Caco-2 (cell line): ENCODE data around the gene BCAS3. TPM values are rescaled to one million over a fixed set of nuclear protein-coding genes. Genes with fewer than 3 reads are reported as not detected.

Experiments used
- BruUV-seq: library from RNA; stranded (reverse); fragments of 400-500 nt; replicated peaks from 2 replicates; lab custom pipeline; 2021; lab: Mats Ljungman, UMichigan
- CTCF ChIA-PET: fragments of 300-600 bp; sonication (Branson Sonifier 250); formaldehyde crosslinking; loops from one replicate; lab custom pipeline; 2022; ENCODE audit warnings: antibody characterized with exemption; lab: Charles Lee
- POLR2A ChIA-PET: fragments of 300-600 bp; sonication (Branson Sonifier 250); formaldehyde crosslinking; loops from one replicate; lab custom pipeline; 2022; ENCODE audit warnings: antibody characterized with exemption; lab: Charles Lee
- DNase-seq, 2 experiments: peaks; one replicate each; pipeline versions ENCODE4 v3.0.0 to v3.0.0-alpha.2; 2020 to 2022
- H3K27me3 ChIP-seq: replicated peaks from 2 replicates; pipeline ENCODE4 v1.6.0; 2011; ENCODE audit warnings: low read length; ENCODE audit not compliant: control insufficient read depth, insufficient read depth
- H3K36me3 ChIP-seq: 2 replicates; pipeline ENCODE4 v1.5.1; 2011; ENCODE audit warnings: low read length; ENCODE audit not compliant: control insufficient read depth, insufficient read depth
- H3K4me1 ChIP-seq: fragments of 250-450 bp; sonication (Bioruptor Pico); 2 replicates; pipeline ENCODE4 v1.5.1; 2020; ENCODE audit warnings: mild to moderate bottlenecking
- H3K4me3 ChIP-seq: 2 replicates; pipeline ENCODE4 v1.5.1; 2011; ENCODE audit warnings: low read depth, mild to moderate bottlenecking, control low read depth, low read length
- H3K9me3 ChIP-seq: fragments of 250-450 bp; sonication (Bioruptor Pico); 2 replicates; pipeline ENCODE4 v1.5.1; 2020; ENCODE audit warnings: mild to moderate bottlenecking, moderate library complexity
- H3K27ac Mint-ChIP-seq: one replicate; pipeline ENCODE4 v1.8.0; 2022; ENCODE audit warnings: mixed read lengths; ENCODE audit not compliant: unreplicated experiment
- H3K27me3 Mint-ChIP-seq: one replicate; pipeline ENCODE4 v1.8.0; 2022; ENCODE audit warnings: mixed read lengths; ENCODE audit not compliant: insufficient read depth, unreplicated experiment
- H3K36me3 Mint-ChIP-seq: one replicate; pipeline ENCODE4 v1.8.0; 2022; ENCODE audit warnings: mild to moderate bottlenecking, mixed read lengths; ENCODE audit not compliant: insufficient read depth, unreplicated experiment
- H3K4me1 Mint-ChIP-seq: one replicate; pipeline ENCODE4 v1.8.0; 2022; ENCODE audit warnings: low read depth, mixed read lengths; ENCODE audit not compliant: unreplicated experiment
- H3K4me3 Mint-ChIP-seq: one replicate; pipeline ENCODE4 v1.8.0; 2022; ENCODE audit warnings: mild to moderate bottlenecking, moderate library complexity, mixed read lengths; ENCODE audit not compliant: unreplicated experiment
- H3K9me3 Mint-ChIP-seq: one replicate; pipeline ENCODE4 v1.8.0; 2022; ENCODE audit warnings: mixed read lengths; ENCODE audit not compliant: unreplicated experiment
- intact Hi-C: fragments of 100-400 bp; cut with micrococcal nuclease; formaldehyde crosslinking; loops from one replicate; pipeline ENCODE4 v1.10.0; 2022; ENCODE audit not compliant: unreplicated experiment
- total RNA-seq: library from RNA; stranded (reverse); gene quantifications from 2 replicates; pipeline ENCODE4 v1.2.3, GENCODE V29; 2022
- TF ChIP-seq, protein P1 (sequence below), 2 experiments: fragments of 200-600 bp in 1 of 2; IDR thresholded peaks; 1 replicate in 1 of 2; 2 replicates in 1 of 2; pipeline versions ENCODE4 v1.5.1 to v1.8.0; 2011 to 2022; ENCODE audit warnings: antibody characterized with exemption in 1 of 2, control low read depth in 1 of 2, inconsistent platforms in 1 of 2, low read depth in 1 of 2, low read length in 1 of 2, mild to moderate bottlenecking in 1 of 2, moderate library complexity in 1 of 2; ENCODE audit not compliant: insufficient read depth in 1 of 2, severe bottlenecking in 1 of 2, unreplicated experiment in 1 of 2

Gene BCAS3
- total RNA-seq, 1 experiment from 2014 or later, result 44.1 TPM

DNA sequence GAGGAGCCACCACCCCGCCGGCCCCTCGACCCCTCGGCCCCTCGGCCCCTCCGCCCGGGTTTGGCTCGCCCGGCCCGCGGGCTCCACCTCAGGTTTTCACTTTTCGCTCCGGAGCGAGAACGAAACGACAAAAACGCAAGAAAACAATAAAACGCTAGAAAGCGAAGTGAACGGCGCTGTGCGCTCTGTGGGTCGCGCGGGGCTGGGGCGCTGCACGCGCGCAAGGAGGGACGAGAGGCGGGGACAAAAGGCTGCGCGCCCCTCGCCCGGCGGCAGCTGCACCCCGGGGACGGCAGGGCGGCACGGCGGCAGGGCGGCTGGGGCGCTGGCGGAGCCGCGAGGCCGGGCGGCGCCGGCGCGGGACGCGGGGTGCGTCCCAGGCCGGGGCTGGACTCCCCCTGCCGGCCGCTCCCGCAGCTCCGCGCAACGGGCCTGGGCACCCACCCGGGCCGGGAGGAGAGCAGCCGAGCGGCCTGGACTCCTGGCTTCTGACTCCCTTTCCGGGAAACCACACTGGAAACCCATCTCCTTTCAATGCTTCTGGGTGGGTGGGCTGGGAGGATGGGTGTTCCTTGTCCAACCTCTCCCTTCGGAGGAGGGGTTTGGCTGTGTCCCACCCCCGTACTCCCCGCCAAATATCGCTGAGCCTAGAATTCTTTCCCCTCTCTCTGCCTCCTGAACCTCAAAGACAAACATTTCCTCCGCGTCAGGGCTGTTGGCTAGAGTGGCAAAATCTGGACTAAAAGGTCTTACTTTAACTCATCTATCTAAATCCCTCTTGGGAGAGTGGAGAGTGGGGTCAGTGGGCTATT is 731.9 kb downstream of the BCAS3 start:
- CTCF ChIA-PET, result interaction anchor here (0.5 to 2.7 kb wide), 10 partner anchors 9 to 674 kb away, joined by 3 to 12 read pairs (median 4); partner anchors contain the start of gene TBX2
- no peaks in the 10 kb centered on the region for H3K9me3 Mint-ChIP-seq
- TF ChIP-seq, protein P1, sequence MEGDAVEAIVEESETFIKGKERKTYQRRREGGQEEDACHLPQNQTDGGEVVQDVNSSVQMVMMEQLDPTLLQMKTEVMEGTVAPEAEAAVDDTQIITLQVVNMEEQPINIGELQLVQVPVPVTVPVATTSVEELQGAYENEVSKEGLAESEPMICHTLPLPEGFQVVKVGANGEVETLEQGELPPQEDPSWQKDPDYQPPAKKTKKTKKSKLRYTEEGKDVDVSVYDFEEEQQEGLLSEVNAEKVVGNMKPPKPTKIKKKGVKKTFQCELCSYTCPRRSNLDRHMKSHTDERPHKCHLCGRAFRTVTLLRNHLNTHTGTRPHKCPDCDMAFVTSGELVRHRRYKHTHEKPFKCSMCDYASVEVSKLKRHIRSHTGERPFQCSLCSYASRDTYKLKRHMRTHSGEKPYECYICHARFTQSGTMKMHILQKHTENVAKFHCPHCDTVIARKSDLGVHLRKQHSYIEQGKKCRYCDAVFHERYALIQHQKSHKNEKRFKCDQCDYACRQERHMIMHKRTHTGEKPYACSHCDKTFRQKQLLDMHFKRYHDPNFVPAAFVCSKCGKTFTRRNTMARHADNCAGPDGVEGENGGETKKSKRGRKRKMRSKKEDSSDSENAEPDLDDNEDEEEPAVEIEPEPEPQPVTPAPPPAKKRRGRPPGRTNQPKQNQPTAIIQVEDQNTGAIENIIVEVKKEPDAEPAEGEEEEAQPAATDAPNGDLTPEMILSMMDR (IDR thresholded peaks at IDR 0.05; ENCODE audit: insufficient read depth in 1 of 2, low read depth in 1 of 2, low read length in 1 of 2, severe bottlenecking in 1 of 2, unreplicated experiment in 1 of 2), result peak; percentile 64 to 65
- H3K9me3 ChIP-seq, result no peaks in the 10 kb centered on the region
- BruUV-seq, result no TSS peak
- peak overlapping the region; percentile 67 for H3K4me3 ChIP-seq
- POLR2A ChIA-PET, result interaction anchor here (0.9 kb wide), 1 partner anchor 10 kb away, joined by 3 read pairs; the partner anchor contains the start of gene TBX2
- peak overlapping the region; percentile 74 for H3K4me3 Mint-ChIP-seq
- peaks cover 11% of the 10 kb centered on the region for H3K36me3 Mint-ChIP-seq
- no peaks in the 10 kb centered on the region for H3K27me3 ChIP-seq
- H3K36me3 ChIP-seq, result no peaks in the 10 kb centered on the region
- intact Hi-C loops, result loop anchor here (1.0 kb wide), 4 partner anchors 10 to 688 kb away; partner anchors contain the start of gene TBX2
- H3K27ac Mint-ChIP-seq, result no peak overlapping the region
- no peaks in the 10 kb centered on the region for H3K27me3 Mint-ChIP-seq
- peak; percentile 67 to 88 for DNase-seq
- H3K4me1 ChIP-seq, result no peaks in the 10 kb centered on the region
- no peaks in the 10 kb centered on the region for H3K4me1 Mint-ChIP-seq

DNA sequence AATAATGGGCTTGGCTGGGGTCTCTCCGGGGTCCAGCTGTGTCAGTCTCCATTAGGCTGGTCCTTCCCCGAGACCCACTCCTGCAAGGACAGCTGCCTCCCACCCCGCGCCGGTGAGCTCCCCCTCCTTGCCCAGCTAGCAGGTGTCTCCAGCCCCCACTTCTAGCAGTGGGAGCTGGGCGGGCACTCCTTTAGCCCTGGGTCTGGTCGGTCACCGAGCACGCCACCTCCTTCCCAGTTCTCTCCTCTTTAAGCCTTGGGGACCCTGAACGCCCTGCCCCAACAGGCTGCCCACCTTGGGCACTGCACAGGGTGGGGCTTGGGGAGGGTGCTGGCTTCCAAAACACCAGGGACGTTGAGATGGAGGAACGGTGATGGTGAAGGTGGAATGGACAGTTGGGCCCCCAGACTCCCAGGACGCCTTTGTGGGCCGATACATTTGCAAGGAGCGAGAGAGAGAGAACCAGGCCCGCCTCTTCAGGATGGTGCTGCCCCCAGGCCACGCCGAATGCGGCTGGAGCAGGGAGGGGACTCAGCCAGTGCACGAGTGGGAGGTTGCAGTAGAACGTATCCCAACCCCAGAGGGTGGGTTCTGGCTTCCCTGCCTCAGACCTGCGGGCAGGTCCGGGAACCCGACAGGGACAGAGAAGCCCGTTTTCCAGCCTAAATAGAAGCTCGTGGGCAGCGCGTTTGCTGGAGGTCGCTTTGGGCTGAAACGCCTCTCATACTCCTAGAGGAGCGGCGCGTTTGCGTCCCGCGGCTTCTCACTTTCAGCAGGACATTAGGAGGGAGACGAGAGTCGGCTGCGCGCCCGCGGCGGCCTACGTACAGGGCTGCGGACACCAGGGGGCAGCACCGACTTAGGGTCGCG is 732.7 kb downstream of the BCAS3 start:
- Mint-ChIP-seq H3K27me3 (no peaks in the 10 kb centered on the region), H3K36me3 (peaks cover 11% of the 10 kb centered on the region), H3K4me3 (peak overlapping the region; percentile 74), H3K27ac (no peak overlapping the region), H3K4me1 (no peaks in the 10 kb centered on the region), H3K9me3 (no peaks in the 10 kb centered on the region)
- DNase-seq, result peak in 1 of 2 experiments; percentile 39
- no TSS peak for BruUV-seq
- H3K9me3 ChIP-seq, result no peaks in the 10 kb centered on the region
- ChIA-PET POLR2A (no interaction called here), CTCF (interaction anchor here (1.3 to 2.7 kb wide), 4 partner anchors 12 to 439 kb away, joined by 4 to 12 read pairs (median 6); partner anchors contain the start of gene TBX2)
- H3K4me1 ChIP-seq, result no peaks in the 10 kb centered on the region
- intact Hi-C loops, result no loop called here
- H3K4me3 ChIP-seq, result no peak overlapping the region
- TF ChIP-seq, protein P1 (IDR thresholded peaks at IDR 0.05; ENCODE audit: insufficient read depth in 1 of 2, low read depth in 1 of 2, low read length in 1 of 2, severe bottlenecking in 1 of 2, unreplicated experiment in 1 of 2), result peak in 1 of 2 experiments; percentile 8
- no peaks in the 10 kb centered on the region for H3K27me3 ChIP-seq
- no peaks in the 10 kb centered on the region for H3K36me3 ChIP-seq

DNA sequence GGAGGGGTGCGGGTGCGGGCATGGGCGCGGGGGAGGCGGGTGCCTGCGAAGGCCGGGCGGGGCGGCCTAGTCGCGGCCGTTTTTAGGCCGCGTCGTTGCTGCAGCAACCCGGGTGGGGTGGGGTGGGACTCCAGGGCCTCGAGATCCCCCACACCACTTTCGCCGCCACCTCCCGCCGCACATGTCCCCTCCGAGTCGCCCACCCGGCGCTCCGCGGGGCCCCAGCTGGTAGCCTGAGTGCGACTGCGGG is 733.3 kb downstream of the BCAS3 start:
- intact Hi-C loops, result no loop called here
- TF ChIP-seq, protein P1 (IDR thresholded peaks at IDR 0.05; ENCODE audit: insufficient read depth in 1 of 2, low read depth in 1 of 2, low read length in 1 of 2, severe bottlenecking in 1 of 2, unreplicated experiment in 1 of 2), result no peak
- DNase-seq, result no peak
- H3K4me1 Mint-ChIP-seq, result no peaks in the 10 kb centered on the region
- H3K4me3 Mint-ChIP-seq, result peak overlapping the region; percentile 77
- peaks cover 11% of the 10 kb centered on the region for H3K36me3 Mint-ChIP-seq
- no TSS peak for BruUV-seq
- no peak overlapping the region for H3K27ac Mint-ChIP-seq
- Histone ChIP-seq H3K4me3 (peak overlapping the region; percentile 65; the same call in 1 of the 2 replicates), H3K4me1 (no peaks in the 10 kb centered on the region), H3K9me3 (no peaks in the 10 kb centered on the region), H3K36me3 (no peaks in the 10 kb centered on the region), H3K27me3 (no peaks in the 10 kb centered on the region)
- H3K9me3 Mint-ChIP-seq, result no peaks in the 10 kb centered on the region
- CTCF ChIA-PET, result interaction anchor here (2.7 kb wide), 1 partner anchor 12 kb away, joined by 12 read pairs; the partner anchor contains the start of gene TBX2
- POLR2A ChIA-PET, result no interaction called here
- H3K27me3 Mint-ChIP-seq, result no peaks in the 10 kb centered on the region
